Left ventricle myocardium inferior (tissue), 1 donor: ENCODE results near the gene PPP1R27. TPM values are rescaled to one million over a fixed set of nuclear protein-coding genes. Genes with fewer than 3 reads are reported as not detected.

Experiments
- DNase-seq: peaks from one replicate; pipeline ENCODE4 v3.0.0-alpha.2; 2020
- H3K27ac ChIP-seq: fragments of 200-600 bp; replicated peaks from 2 replicates; pipeline ENCODE4 v1.8.0; 2021
- H3K27me3 ChIP-seq: fragments of 200-600 bp; 2 replicates; pipeline ENCODE4 v1.8.0; 2021; ENCODE audit warnings: low read depth
- H3K36me3 ChIP-seq: fragments of 200-600 bp; 2 replicates; pipeline ENCODE4 v1.8.0; 2021
- H3K4me1 ChIP-seq: fragments of 200-600 bp; 2 replicates; pipeline ENCODE4 v1.8.0; 2021
- H3K4me3 ChIP-seq: fragments of 200-600 bp; 2 replicates; pipeline ENCODE4 v1.8.0; 2021; ENCODE audit warnings: mild to moderate bottlenecking, moderate library complexity
- H3K9me3 ChIP-seq: fragments of 200-600 bp; replicated peaks from 2 replicates; pipeline ENCODE4 v1.8.0; 2021
- intact Hi-C: fragments of 100-400 bp; cut with micrococcal nuclease; formaldehyde crosslinking; loops from one replicate; pipeline ENCODE4 v1.11.0; 2022
- total RNA-seq: library from RNA; stranded (reverse); fragmentation: NEBNext Ultra II Directional; extraction: Animal tissue kit (Norgen Biotek cat#: 25700); gene quantifications from one replicate; pipeline ENCODE4 v1.2.1, GENCODE V29; 2021
- TF ChIP-seq, protein P1 (sequence below): fragments of 200-600 bp; IDR thresholded peaks from 2 replicates; pipeline ENCODE4 v1.8.0; 2021; ENCODE audit warnings: antibody characterized with exemption, mild to moderate bottlenecking, borderline replicate concordance
- donor health status: DM: no; HTN: yes; CAD: no; lungs with severe emphysema.

Gene PPP1R27
- total RNA-seq, 1 donor from 2014 or later = 0.25 TPM

DNA sequence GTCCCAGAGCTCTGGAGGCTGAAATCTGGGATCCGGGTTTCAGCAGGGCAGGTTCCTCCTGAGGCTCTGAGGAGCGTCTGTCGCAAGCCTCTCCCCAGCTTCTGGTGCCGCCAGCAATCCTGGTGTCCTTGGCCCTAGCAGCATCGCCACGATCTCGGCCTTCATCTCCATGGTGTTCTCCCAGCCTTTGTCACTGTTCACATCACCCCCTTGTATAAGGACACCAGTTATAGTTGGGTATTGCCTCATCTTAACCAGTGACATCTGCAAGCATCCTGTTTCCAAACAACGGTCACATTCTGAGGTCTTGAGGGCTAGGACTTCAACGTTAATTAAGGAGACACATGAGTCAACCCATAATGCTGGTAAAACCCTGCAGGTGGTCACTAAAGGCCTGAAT is 2.8 kb upstream of the PPP1R27 start:
- H3K9me3 ChIP-seq = no peaks in the 10 kb centered on the region
- H3K36me3 ChIP-seq = peaks cover 1% of the 10 kb centered on the region
- intact Hi-C loops = no loop called here
- peaks cover 43% of the 10 kb centered on the region for H3K4me1 ChIP-seq
- no peak overlapping the region for H3K27ac ChIP-seq
- no peak for DNase-seq
- TF ChIP-seq, protein P1, sequence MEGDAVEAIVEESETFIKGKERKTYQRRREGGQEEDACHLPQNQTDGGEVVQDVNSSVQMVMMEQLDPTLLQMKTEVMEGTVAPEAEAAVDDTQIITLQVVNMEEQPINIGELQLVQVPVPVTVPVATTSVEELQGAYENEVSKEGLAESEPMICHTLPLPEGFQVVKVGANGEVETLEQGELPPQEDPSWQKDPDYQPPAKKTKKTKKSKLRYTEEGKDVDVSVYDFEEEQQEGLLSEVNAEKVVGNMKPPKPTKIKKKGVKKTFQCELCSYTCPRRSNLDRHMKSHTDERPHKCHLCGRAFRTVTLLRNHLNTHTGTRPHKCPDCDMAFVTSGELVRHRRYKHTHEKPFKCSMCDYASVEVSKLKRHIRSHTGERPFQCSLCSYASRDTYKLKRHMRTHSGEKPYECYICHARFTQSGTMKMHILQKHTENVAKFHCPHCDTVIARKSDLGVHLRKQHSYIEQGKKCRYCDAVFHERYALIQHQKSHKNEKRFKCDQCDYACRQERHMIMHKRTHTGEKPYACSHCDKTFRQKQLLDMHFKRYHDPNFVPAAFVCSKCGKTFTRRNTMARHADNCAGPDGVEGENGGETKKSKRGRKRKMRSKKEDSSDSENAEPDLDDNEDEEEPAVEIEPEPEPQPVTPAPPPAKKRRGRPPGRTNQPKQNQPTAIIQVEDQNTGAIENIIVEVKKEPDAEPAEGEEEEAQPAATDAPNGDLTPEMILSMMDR = no peak
- no peak overlapping the region for H3K4me3 ChIP-seq
- H3K27me3 ChIP-seq = no peaks in the 10 kb centered on the region

DNA sequence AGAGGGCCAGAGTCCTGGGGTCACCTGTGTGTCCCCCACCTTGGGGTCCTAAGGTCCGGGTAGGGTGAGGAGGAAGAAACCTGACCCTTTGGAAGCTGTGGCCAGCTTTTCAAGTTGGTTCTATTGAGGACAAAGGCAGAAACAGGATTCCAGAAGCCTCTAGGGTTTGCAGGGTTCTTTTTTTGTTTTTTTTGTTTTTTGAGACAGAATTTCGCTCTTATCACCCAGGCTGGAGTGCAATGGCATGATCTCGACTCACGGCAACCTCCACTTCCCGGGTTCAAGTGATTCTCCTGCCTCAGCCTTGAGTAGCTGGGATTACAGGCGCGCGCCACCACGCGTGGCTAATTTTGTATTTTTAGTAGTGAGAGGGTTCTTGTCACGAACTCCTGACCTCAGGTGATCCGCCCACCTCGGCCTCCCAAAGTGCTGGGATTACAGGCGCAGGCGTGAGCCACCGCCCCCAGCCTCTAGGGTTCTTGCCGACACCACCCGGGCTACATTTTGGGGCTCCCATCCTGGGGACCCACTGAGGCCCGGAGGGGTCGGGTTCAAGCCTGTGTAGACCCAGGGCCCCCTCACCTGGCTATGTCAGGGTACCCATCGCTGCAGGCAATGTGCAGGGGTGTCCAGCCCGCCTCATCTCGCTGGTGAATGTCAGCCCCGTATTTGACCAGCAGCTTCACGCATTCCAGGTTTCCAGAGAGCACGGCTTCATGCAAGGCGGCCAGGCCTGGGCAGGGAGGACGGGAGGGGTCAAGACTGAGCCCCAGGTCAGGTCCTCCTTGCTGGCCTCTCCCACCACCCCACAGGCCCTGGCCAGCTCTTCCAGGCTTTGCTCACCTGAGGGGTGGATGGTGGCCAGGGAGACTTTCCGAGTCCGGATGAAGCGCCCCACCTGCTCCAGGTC is 674 bp downstream of the PPP1R27 start:
- Histone ChIP-seq H3K9me3 (no peaks in the 10 kb centered on the region), H3K27me3 (no peaks in the 10 kb centered on the region), H3K36me3 (no peaks in the 10 kb centered on the region), H3K27ac (peak overlapping the region; percentile 88), H3K4me1 (peaks cover 44% of the 10 kb centered on the region), H3K4me3 (peak overlapping the region; percentile 96)
- intact Hi-C loops = no loop called here
- DNase-seq = no peak
- TF ChIP-seq, protein P1 = no peak

DNA sequence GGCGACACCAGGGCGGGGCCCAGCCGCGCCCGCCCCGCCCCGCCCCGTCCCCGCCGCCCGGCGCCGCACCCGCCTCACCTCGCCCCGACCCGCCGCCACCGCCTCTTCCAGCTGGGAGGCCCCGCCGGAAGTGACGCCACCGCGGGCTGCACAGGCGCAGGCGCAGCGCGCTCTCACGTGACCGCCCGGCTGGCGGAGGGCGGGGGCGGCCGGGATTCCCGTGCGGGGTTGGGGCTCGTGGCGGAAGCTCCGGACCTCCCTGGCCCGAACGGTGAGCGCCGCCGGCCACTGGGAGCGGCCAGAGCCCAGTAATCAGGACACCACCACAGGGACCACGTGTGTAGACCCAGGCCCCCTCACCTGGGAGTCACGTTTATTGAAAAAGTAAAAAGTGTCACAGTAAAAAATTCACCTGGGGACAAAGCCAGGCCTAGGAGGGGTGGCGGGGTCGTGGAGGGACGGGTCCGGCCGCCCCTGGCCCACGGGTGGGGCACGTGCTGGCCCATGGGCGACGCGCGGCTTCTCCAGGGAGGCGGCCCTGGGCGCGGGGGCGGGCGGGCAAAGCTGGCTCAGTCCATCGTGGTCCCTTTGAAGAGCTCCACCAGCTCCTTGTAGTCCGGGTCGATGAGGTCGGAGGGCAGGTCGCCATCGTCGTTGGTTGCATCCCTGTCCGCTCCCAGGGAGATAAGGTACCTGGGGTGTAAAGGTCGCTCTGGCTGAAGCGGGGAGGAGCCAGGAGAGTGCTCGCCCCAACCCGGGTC is 1.5 kb downstream of the PPP1R27 start, which contains the start of gene MCRIP1:
Gene MCRIP1 (minus strand): TSS at position 132 of the 761 bp plus-strand sequence. CDS start 8,785 bp downstream, outside the sequence.
- TF ChIP-seq, protein P1 = no peak
- intact Hi-C loops = no loop called here
- peak; percentile 96 for DNase-seq
- H3K36me3 ChIP-seq = no peaks in the 10 kb centered on the region
- peak within 1 kb of the TSS; percentile 96 for H3K4me3 ChIP-seq
- no peaks in the 10 kb centered on the region for H3K9me3 ChIP-seq
- peaks cover 52% of the 10 kb centered on the region for H3K4me1 ChIP-seq
- H3K27ac ChIP-seq = peak within 1 kb of the TSS; percentile 94
- H3K27me3 ChIP-seq = no peaks in the 10 kb centered on the region

DNA sequence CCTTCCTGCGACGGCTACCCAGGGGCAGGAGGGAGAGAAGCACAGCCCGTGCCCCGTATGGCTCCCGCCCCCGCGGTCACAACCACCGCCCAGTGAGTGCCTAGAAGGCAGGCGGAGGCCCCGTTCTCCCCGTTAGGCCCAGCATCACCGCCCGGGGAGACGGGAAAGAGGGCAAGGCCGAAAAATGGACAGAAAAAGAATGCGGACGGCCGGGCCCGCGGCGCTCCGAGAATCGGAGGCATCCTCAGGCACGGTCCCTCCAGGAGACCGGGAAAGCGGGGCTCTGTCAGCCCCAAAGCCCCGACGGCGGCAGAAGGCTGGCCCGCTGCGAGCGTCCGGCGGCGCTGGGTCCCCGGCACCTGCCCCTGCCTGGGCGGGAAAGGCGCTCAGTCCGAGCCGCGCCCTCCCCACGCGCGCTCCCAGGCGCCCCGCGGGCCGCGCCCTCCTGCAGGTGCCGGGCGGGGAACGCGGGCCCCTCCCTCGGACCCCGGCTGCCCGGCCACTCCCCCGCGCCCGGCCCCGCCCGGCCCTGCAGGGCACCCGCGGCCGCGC is 2.2 kb downstream of the PPP1R27 start:
- peak; percentile 30 for DNase-seq
- peak overlapping the region; percentile 96 for H3K4me3 ChIP-seq
- no peaks in the 10 kb centered on the region for H3K36me3 ChIP-seq
- H3K9me3 ChIP-seq = no peaks in the 10 kb centered on the region
- TF ChIP-seq, protein P1 = no peak
- no peaks in the 10 kb centered on the region for H3K27me3 ChIP-seq
- H3K4me1 ChIP-seq = peaks cover 53% of the 10 kb centered on the region
- peak overlapping the region; percentile 94 for H3K27ac ChIP-seq
- intact Hi-C loops = no loop called here

DNA sequence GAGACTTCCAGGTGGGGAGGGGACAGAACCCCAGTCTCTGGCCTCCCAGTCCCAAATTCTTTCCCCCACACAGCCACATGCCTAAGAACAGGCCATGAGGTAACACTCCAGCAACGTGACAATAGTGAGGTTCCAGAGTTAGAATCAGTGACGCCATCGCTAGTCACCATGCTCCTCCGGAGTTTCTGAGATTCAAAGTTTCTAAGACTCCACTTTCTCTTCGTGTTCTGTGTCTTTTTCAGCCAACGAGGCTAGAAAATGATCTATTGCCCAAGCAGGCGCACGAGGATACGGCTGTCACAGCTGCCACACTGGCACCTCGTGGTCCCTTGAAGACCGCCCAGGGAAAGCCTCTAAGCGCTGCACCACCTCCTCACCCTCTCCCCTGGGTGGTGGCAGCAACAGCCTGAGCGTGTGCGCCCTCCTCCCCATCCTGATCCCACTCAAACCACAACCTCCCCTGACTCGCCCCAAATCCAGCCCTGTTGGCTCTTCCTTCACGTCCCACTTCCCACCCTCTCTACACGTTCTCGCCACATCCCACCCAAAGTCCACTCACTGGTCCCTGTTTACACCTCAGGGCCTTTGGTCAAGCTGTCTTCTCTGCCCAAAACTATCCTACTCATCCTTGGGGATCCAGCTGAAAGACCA is 2.8 kb downstream of the PPP1R27 start:
- H3K27ac ChIP-seq = peak overlapping the region; percentile 94
- H3K4me3 ChIP-seq = peak overlapping the region; percentile 96
- intact Hi-C loops = no loop called here
- H3K4me1 ChIP-seq = peaks cover 53% of the 10 kb centered on the region
- TF ChIP-seq, protein P1 = no peak
- H3K36me3 ChIP-seq = no peaks in the 10 kb centered on the region
- DNase-seq = no peak
- H3K27me3 ChIP-seq = no peaks in the 10 kb centered on the region
- no peaks in the 10 kb centered on the region for H3K9me3 ChIP-seq
